ENCODE measurements around the gene CATSPERE.

Gene CATSPERE

GRCh38 chr1:244652623-244653438, 191.8 kb downstream of the CATSPERE start, which contains the start of gene DESI2:
DESI2 (plus strand) TSS chr1:244653126; CDS start chr1:244653314, 188 bp downstream.
- Histone ChIP-seq H3K56ac (ENCODE audit: low read length) (peak within 1 kb of the TSS; percentile 77), H3K4ac (ENCODE audit: low read depth, low read length) (peak within 1 kb of the TSS; percentile 91), H2BK15ac (replicated peaks; ENCODE audit: low read depth) (no peak within 1 kb of the TSS), H3K23ac (ENCODE audit: low read length) (no peak within 1 kb of the TSS), H3K36me3 (ENCODE audit: control insufficient read depth, insufficient read depth, low read length) (no peaks in the 10 kb centered on the region), H3K79me2 (ENCODE audit: control insufficient read depth, insufficient read depth, low read length) (peaks cover 39% of the 10 kb centered on the region), H3K27me3 (ENCODE audit: insufficient read depth, low read length, poor library complexity) (no peaks in the 10 kb centered on the region), H3K27ac (ENCODE audit: low read depth, low read length) (peak within 1 kb of the TSS; percentile 88), H3K9ac (ENCODE audit: low read length) (peak within 1 kb of the TSS; percentile 63), H3K4me1 (ENCODE audit: control insufficient read depth, low read depth, low read length) (peaks cover 5% of the 10 kb centered on the region), H2BK5ac (ENCODE audit: low read length) (peak within 1 kb of the TSS; percentile 20), H3K18ac (ENCODE audit: low read length) (peak within 1 kb of the TSS; percentile 93), H3K79me1 (ENCODE audit: low read length) (peaks cover 14% of the 10 kb centered on the region), H4K5ac (ENCODE audit: low read length) (no peak within 1 kb of the TSS), H3K4me2 (ENCODE audit: low read length) (peak within 1 kb of the TSS; percentile 49), H2AK5ac (ENCODE audit: low read length) (no peak within 1 kb of the TSS), H3K4me3 (ENCODE audit: low read length) (peak within 1 kb of the TSS; percentile 27), H4K8ac (ENCODE audit: low read depth, low read length) (no peak within 1 kb of the TSS), H2BK120ac (ENCODE audit: low read depth, low read length) (no peak within 1 kb of the TSS)
- peak; percentile 100 for DNase-seq
- WGBS (ENCODE audit: extremely low coverage, insufficient coverage, low lambda C conversion rate): no CpG with 5 or more reads among the region's 81 CpGs

- H4K5ac ChIP-seq (ENCODE audit: low read length): no peak overlapping the region
- no peak overlapping the region for H2BK15ac ChIP-seq (replicated peaks; ENCODE audit: low read depth)
- H3K27ac ChIP-seq (ENCODE audit: low read depth, low read length): peak overlapping the region; percentile 88
- WGBS (ENCODE audit: extremely low coverage, insufficient coverage, low lambda C conversion rate): no CpG with 5 or more reads among the region's 34 CpGs
- H3K36me3 ChIP-seq (ENCODE audit: control insufficient read depth, insufficient read depth, low read length): no peaks in the 10 kb centered on the region
- no peaks in the 10 kb centered on the region for H3K27me3 ChIP-seq (ENCODE audit: insufficient read depth, low read length, poor library complexity)
- H3K56ac ChIP-seq (ENCODE audit: low read length): peak overlapping the region; percentile 77
- no peak overlapping the region for H4K8ac ChIP-seq (ENCODE audit: low read depth, low read length)
- H2AK5ac ChIP-seq (ENCODE audit: low read length): no peak overlapping the region
- H3K79me2 ChIP-seq (ENCODE audit: control insufficient read depth, insufficient read depth, low read length): peaks cover 45% of the 10 kb centered on the region
- H3K4ac ChIP-seq (ENCODE audit: low read depth, low read length): peak overlapping the region; percentile 91
- H2BK120ac ChIP-seq (ENCODE audit: low read depth, low read length): no peak overlapping the region
- peak overlapping the region; percentile 61 for H3K9ac ChIP-seq (ENCODE audit: low read length)
- peaks cover 5% of the 10 kb centered on the region for H3K4me1 ChIP-seq (ENCODE audit: control insufficient read depth, low read depth, low read length)
- H3K4me2 ChIP-seq (ENCODE audit: low read length): peak overlapping the region; percentile 49
- H2BK5ac ChIP-seq (ENCODE audit: low read length): no peak overlapping the region
- peaks cover 16% of the 10 kb centered on the region for H3K79me1 ChIP-seq (ENCODE audit: low read length)
- peak overlapping the region; percentile 93 for H3K18ac ChIP-seq (ENCODE audit: low read length)
- peak; percentile 54 for DNase-seq
- H3K4me3 ChIP-seq (ENCODE audit: low read length): peak overlapping the region; percentile 23
- no peak overlapping the region for H3K23ac ChIP-seq (ENCODE audit: low read length)
Observed at GRCh38 chr1:244653439-244654107, 192.5 kb downstream of the CATSPERE start.

- DNase-seq: no peak
- H3K4me2 ChIP-seq (ENCODE audit: low read length): peak overlapping the region; percentile 49
- H2BK15ac ChIP-seq (replicated peaks; ENCODE audit: low read depth): no peak overlapping the region
- H3K9ac ChIP-seq (ENCODE audit: low read length): peak overlapping the region; percentile 61
- WGBS (ENCODE audit: extremely low coverage, insufficient coverage, low lambda C conversion rate): no CpG with 5 or more reads among the region's 8 CpGs
- H4K8ac ChIP-seq (ENCODE audit: low read depth, low read length): no peak overlapping the region
- H3K79me2 ChIP-seq (ENCODE audit: control insufficient read depth, insufficient read depth, low read length): peaks cover 48% of the 10 kb centered on the region
- H3K36me3 ChIP-seq (ENCODE audit: control insufficient read depth, insufficient read depth, low read length): peaks cover 1% of the 10 kb centered on the region
- no peak overlapping the region for H2BK5ac ChIP-seq (ENCODE audit: low read length)
- H3K4me1 ChIP-seq (ENCODE audit: control insufficient read depth, low read depth, low read length): peaks cover 5% of the 10 kb centered on the region
- peaks cover 16% of the 10 kb centered on the region for H3K79me1 ChIP-seq (ENCODE audit: low read length)
- no peaks in the 10 kb centered on the region for H3K27me3 ChIP-seq (ENCODE audit: insufficient read depth, low read length, poor library complexity)
- H3K4me3 ChIP-seq (ENCODE audit: low read length): peak overlapping the region; percentile 23
- H2AK5ac ChIP-seq (ENCODE audit: low read length): no peak overlapping the region
- H3K23ac ChIP-seq (ENCODE audit: low read length): no peak overlapping the region
- H3K27ac ChIP-seq (ENCODE audit: low read depth, low read length): no peak overlapping the region
- H3K18ac ChIP-seq (ENCODE audit: low read length): no peak overlapping the region
- no peak overlapping the region for H2BK120ac ChIP-seq (ENCODE audit: low read depth, low read length)
- H4K5ac ChIP-seq (ENCODE audit: low read length): no peak overlapping the region
- no peak overlapping the region for H3K4ac ChIP-seq (ENCODE audit: low read depth, low read length)
- H3K56ac ChIP-seq (ENCODE audit: low read length): peak overlapping the region; percentile 77
Observed at GRCh38 chr1:244654108-244655038, 193.3 kb downstream of the CATSPERE start.

- Histone ChIP-seq H3K9ac (ENCODE audit: low read length) (no peak overlapping the region), H3K27me3 (ENCODE audit: insufficient read depth, low read length, poor library complexity) (no peaks in the 10 kb centered on the region), H4K5ac (ENCODE audit: low read length) (no peak overlapping the region), H3K4me3 (ENCODE audit: low read length) (no peak overlapping the region), H2BK15ac (replicated peaks; ENCODE audit: low read depth) (no peak overlapping the region), H3K23ac (ENCODE audit: low read length) (no peak overlapping the region), H2BK120ac (ENCODE audit: low read depth, low read length) (no peak overlapping the region), H3K36me3 (ENCODE audit: control insufficient read depth, insufficient read depth, low read length) (peaks cover 2% of the 10 kb centered on the region), H2BK5ac (ENCODE audit: low read length) (no peak overlapping the region), H3K4me2 (ENCODE audit: low read length) (peak overlapping the region; percentile 35), H3K79me1 (ENCODE audit: low read length) (peaks cover 16% of the 10 kb centered on the region), H4K8ac (ENCODE audit: low read depth, low read length) (no peak overlapping the region), H2AK5ac (ENCODE audit: low read length) (no peak overlapping the region), H3K18ac (ENCODE audit: low read length) (no peak overlapping the region), H3K4me1 (ENCODE audit: control insufficient read depth, low read depth, low read length) (peaks cover 5% of the 10 kb centered on the region), H3K4ac (ENCODE audit: low read depth, low read length) (no peak overlapping the region), H3K79me2 (ENCODE audit: control insufficient read depth, insufficient read depth, low read length) (peaks cover 55% of the 10 kb centered on the region), H3K27ac (ENCODE audit: low read depth, low read length) (no peak overlapping the region), H3K56ac (ENCODE audit: low read length) (no peak overlapping the region)
- DNase-seq: no peak
- 100% methylated on average over 1 of the region's 1 CpG for WGBS (ENCODE audit: extremely low coverage, insufficient coverage, low lambda C conversion rate)
Observed at GRCh38 chr1:244655186-244655585, 194.1 kb downstream of the CATSPERE start.

GRCh38 chr1:244657421-244657820, 196.3 kb downstream of the CATSPERE start:
- DNase-seq: no peak
- Histone ChIP-seq H2BK120ac (ENCODE audit: low read depth, low read length) (no peak overlapping the region), H3K4me1 (ENCODE audit: control insufficient read depth, low read depth, low read length) (peaks cover 2% of the 10 kb centered on the region), H3K4me2 (ENCODE audit: low read length) (no peak overlapping the region), H2AK5ac (ENCODE audit: low read length) (no peak overlapping the region), H3K9ac (ENCODE audit: low read length) (no peak overlapping the region), H3K36me3 (ENCODE audit: control insufficient read depth, insufficient read depth, low read length) (peaks cover 2% of the 10 kb centered on the region), H3K56ac (ENCODE audit: low read length) (no peak overlapping the region), H3K27ac (ENCODE audit: low read depth, low read length) (no peak overlapping the region), H3K23ac (ENCODE audit: low read length) (no peak overlapping the region), H3K79me2 (ENCODE audit: control insufficient read depth, insufficient read depth, low read length) (peaks cover 59% of the 10 kb centered on the region), H4K5ac (ENCODE audit: low read length) (no peak overlapping the region), H2BK5ac (ENCODE audit: low read length) (no peak overlapping the region), H3K4me3 (ENCODE audit: low read length) (no peak overlapping the region), H2BK15ac (replicated peaks; ENCODE audit: low read depth) (no peak overlapping the region), H3K79me1 (ENCODE audit: low read length) (peaks cover 16% of the 10 kb centered on the region), H4K8ac (ENCODE audit: low read depth, low read length) (no peak overlapping the region), H3K4ac (ENCODE audit: low read depth, low read length) (no peak overlapping the region), H3K27me3 (ENCODE audit: insufficient read depth, low read length, poor library complexity) (no peaks in the 10 kb centered on the region), H3K18ac (ENCODE audit: low read length) (no peak overlapping the region)
- WGBS (ENCODE audit: extremely low coverage, insufficient coverage, low lambda C conversion rate): no CpG with 5 or more reads among the region's 3 CpGs

Measured in mesendoderm (in vitro differentiated cells).